ENCODE results near the gene ERVK3-1.

DNA sequence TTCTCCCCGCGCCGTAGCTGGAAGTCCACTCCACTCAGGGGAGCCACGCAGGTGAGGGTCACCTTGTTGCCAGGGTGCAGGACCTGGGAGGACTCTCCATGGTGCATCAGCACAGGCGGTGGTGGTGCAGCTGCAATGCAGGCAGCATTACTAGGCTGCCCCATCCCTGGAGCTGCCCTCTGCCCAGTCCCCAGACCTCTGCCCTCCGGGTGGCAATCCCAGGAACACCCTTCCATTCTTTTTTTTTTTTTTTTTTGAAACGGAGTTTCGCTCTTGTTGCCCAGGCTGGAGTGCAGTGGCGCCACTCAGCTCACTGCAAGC, 46.3 kb downstream of the ERVK3-1 start:
- no peak for TF ChIP-seq POLR2A (IDR thresholded peaks at IDR 0.05)
- TF ChIP-seq, protein P1, sequence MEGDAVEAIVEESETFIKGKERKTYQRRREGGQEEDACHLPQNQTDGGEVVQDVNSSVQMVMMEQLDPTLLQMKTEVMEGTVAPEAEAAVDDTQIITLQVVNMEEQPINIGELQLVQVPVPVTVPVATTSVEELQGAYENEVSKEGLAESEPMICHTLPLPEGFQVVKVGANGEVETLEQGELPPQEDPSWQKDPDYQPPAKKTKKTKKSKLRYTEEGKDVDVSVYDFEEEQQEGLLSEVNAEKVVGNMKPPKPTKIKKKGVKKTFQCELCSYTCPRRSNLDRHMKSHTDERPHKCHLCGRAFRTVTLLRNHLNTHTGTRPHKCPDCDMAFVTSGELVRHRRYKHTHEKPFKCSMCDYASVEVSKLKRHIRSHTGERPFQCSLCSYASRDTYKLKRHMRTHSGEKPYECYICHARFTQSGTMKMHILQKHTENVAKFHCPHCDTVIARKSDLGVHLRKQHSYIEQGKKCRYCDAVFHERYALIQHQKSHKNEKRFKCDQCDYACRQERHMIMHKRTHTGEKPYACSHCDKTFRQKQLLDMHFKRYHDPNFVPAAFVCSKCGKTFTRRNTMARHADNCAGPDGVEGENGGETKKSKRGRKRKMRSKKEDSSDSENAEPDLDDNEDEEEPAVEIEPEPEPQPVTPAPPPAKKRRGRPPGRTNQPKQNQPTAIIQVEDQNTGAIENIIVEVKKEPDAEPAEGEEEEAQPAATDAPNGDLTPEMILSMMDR (IDR thresholded peaks at IDR 0.05): no peak
